HUES64 (cell line): Measurements from ENCODE around the gene SPHK1.

Source experiments
- H3K27ac ChIP-seq: 2 replicates; pipeline ENCODE4 v1.7.0; 2013; ENCODE audit warnings: low read depth, low read length, inconsistent platforms
- H3K27me3 ChIP-seq: 2 replicates; pipeline ENCODE4 v1.6.1; 2013; ENCODE audit warnings: mild to moderate bottlenecking, low read length; ENCODE audit not compliant: insufficient read depth
- H3K36me3 ChIP-seq: 2 replicates; pipeline ENCODE4 v1.6.1; 2013; ENCODE audit warnings: mild to moderate bottlenecking, low read length; ENCODE audit not compliant: insufficient read depth
- H3K4me1 ChIP-seq: 2 replicates; pipeline ENCODE4 v1.6.1; 2013; ENCODE audit warnings: mild to moderate bottlenecking, low read length, moderate library complexity; ENCODE audit not compliant: insufficient read depth
- H3K4me3 ChIP-seq: 2 replicates; pipeline ENCODE4 v1.5.1; 2013; ENCODE audit warnings: mild to moderate bottlenecking, low read length, moderate library complexity
- H3K9ac ChIP-seq: 2 replicates; pipeline ENCODE4 v1.6.1; 2013; ENCODE audit warnings: mild to moderate bottlenecking, low read depth, low read length
- H3K9me3 ChIP-seq: 2 replicates; pipeline ENCODE4 v1.6.1; 2013; ENCODE audit warnings: low read depth, low read length; ENCODE audit not compliant: insufficient read depth
- WGBS: fragments of 150-250, 120-280 bp; methylation state at CpG from one replicate; pipeline ENCODE4 v1.1.7; 2013; ENCODE audit warnings: missing lambda C conversion rate; 5-methylcytosine and 5-hydroxymethylcytosine counted together

The SPHK1 gene

GRCh38 chr17:76416457-76416856, 32.0 kb downstream of the SPHK1 start:
- no peaks in the 10 kb centered on the region for H3K9me3 ChIP-seq
- no peaks in the 10 kb centered on the region for H3K27me3 ChIP-seq
- peaks cover 11% of the 10 kb centered on the region for H3K4me1 ChIP-seq
- no peak overlapping the region for H3K9ac ChIP-seq
- WGBS = 91% methylated on average over 6 of the region's 6 CpGs
- peaks cover 14% of the 10 kb centered on the region for H3K36me3 ChIP-seq
- no peak overlapping the region for H3K4me3 ChIP-seq
- H3K27ac ChIP-seq = no peak overlapping the region

GRCh38 chr17:76416899-76417298, 32.5 kb downstream of the SPHK1 start:
- Histone ChIP-seq H3K9ac (no peak overlapping the region), H3K27me3 (no peaks in the 10 kb centered on the region), H3K36me3 (peaks cover 14% of the 10 kb centered on the region), H3K9me3 (no peaks in the 10 kb centered on the region), H3K4me1 (peaks cover 11% of the 10 kb centered on the region), H3K4me3 (no peak overlapping the region), H3K27ac (no peak overlapping the region)
- 96% methylated on average over 4 of the region's 4 CpGs for WGBS

GRCh38 chr17:76417499-76418143, 33.2 kb downstream of the SPHK1 start:
- Histone ChIP-seq H3K4me1 (peaks cover 11% of the 10 kb centered on the region), H3K9me3 (no peaks in the 10 kb centered on the region), H3K9ac (no peak overlapping the region), H3K4me3 (no peak overlapping the region), H3K27me3 (no peaks in the 10 kb centered on the region), H3K27ac (no peak overlapping the region), H3K36me3 (peaks cover 14% of the 10 kb centered on the region)
- 85% methylated on average over 11 of the region's 11 CpGs for WGBS

- Histone ChIP-seq H3K36me3 (peaks cover 14% of the 10 kb centered on the region), H3K27ac (no peak overlapping the region), H3K9me3 (no peaks in the 10 kb centered on the region), H3K9ac (no peak overlapping the region; the same call in 1 of the 2 replicates), H3K4me3 (no peak overlapping the region), H3K27me3 (no peaks in the 10 kb centered on the region), H3K4me1 (0 out of 2 replicates have a peak, but pooled peaks cover 3% of the 10 kb centered on the region)
- 95% methylated on average over 17 of the region's 17 CpGs for WGBS
Measured at GRCh38 chr17:76419576-76420260, 35.3 kb downstream of the SPHK1 start.

GRCh38 chr17:76420356-76421043, 36.1 kb downstream of the SPHK1 start:
- Histone ChIP-seq H3K9me3 (no peaks in the 10 kb centered on the region), H3K36me3 (peaks cover 14% of the 10 kb centered on the region), H3K4me3 (no peak overlapping the region), H3K27ac (no peak overlapping the region), H3K9ac (no peak overlapping the region), H3K4me1 (0 out of 2 replicates have a peak, but pooled peaks cover 3% of the 10 kb centered on the region), H3K27me3 (no peaks in the 10 kb centered on the region)
- 86% methylated on average over 10 of the region's 10 CpGs for WGBS

- no peaks in the 10 kb centered on the region for H3K27me3 ChIP-seq
- peaks cover 10% of the 10 kb centered on the region for H3K36me3 ChIP-seq
- no peaks in the 10 kb centered on the region for H3K9me3 ChIP-seq
- no peak overlapping the region for H3K9ac ChIP-seq
- H3K4me1 ChIP-seq = 0 out of 2 replicates have a peak, but pooled peaks cover 3% of the 10 kb centered on the region
- H3K27ac ChIP-seq = no peak overlapping the region
- H3K4me3 ChIP-seq = no peak overlapping the region
- WGBS = 75% methylated on average over 7 of the region's 7 CpGs
Measured at GRCh38 chr17:76421044-76421407, 36.6 kb downstream of the SPHK1 start.

GRCh38 chr17:76422406-76422805, 38.0 kb downstream of the SPHK1 start:
- Histone ChIP-seq H3K4me1 (0 out of 2 replicates have a peak, but pooled peaks cover 3% of the 10 kb centered on the region), H3K9me3 (no peaks in the 10 kb centered on the region), H3K36me3 (peaks cover 3% of the 10 kb centered on the region; the same call in 1 of the 2 replicates), H3K9ac (no peak overlapping the region), H3K4me3 (no peak overlapping the region), H3K27me3 (no peaks in the 10 kb centered on the region), H3K27ac (no peak overlapping the region)
- 93% methylated on average over 8 of the region's 8 CpGs for whole genome bisulfite sequencing

GRCh38 chr17:76422860-76423259, 38.5 kb downstream of the SPHK1 start:
- Histone ChIP-seq H3K9me3 (no peaks in the 10 kb centered on the region), H3K4me1 (0 out of 2 replicates have a peak, but pooled peaks cover 3% of the 10 kb centered on the region), H3K27me3 (no peaks in the 10 kb centered on the region), H3K36me3 (no peaks in the 10 kb centered on the region), H3K27ac (no peak overlapping the region), H3K4me3 (no peak overlapping the region), H3K9ac (no peak overlapping the region)
- 91% methylated on average over 6 of the region's 6 CpGs for whole genome bisulfite sequencing

GRCh38 chr17:76426853-76427252, 42.4 kb downstream of the SPHK1 start:
- Histone ChIP-seq H3K9ac (no peak overlapping the region), H3K36me3 (no peaks in the 10 kb centered on the region), H3K9me3 (no peaks in the 10 kb centered on the region), H3K27ac (no peak overlapping the region), H3K27me3 (no peaks in the 10 kb centered on the region), H3K4me1 (peaks cover 21% of the 10 kb centered on the region; the same call in 1 of the 2 replicates), H3K4me3 (no peak overlapping the region)
- WGBS = 98% methylated on average over 3 of the region's 3 CpGs

- no peak overlapping the region for H3K4me3 ChIP-seq
- no peaks in the 10 kb centered on the region for H3K27me3 ChIP-seq
- H3K4me1 ChIP-seq = peaks cover 28% of the 10 kb centered on the region
- H3K27ac ChIP-seq = no peak overlapping the region
- WGBS = 93% methylated on average over 7 of the region's 8 CpGs
- no peaks in the 10 kb centered on the region for H3K9me3 ChIP-seq
- no peaks in the 10 kb centered on the region for H3K36me3 ChIP-seq
- no peak overlapping the region for H3K9ac ChIP-seq
Measured at GRCh38 chr17:76427501-76428231, 43.3 kb downstream of the SPHK1 start.

- WGBS = 100% methylated on average over 1 of the region's 1 CpG
- Histone ChIP-seq H3K4me1 (peaks cover 28% of the 10 kb centered on the region), H3K4me3 (no peak overlapping the region), H3K9me3 (no peaks in the 10 kb centered on the region), H3K27ac (no peak overlapping the region), H3K36me3 (no peaks in the 10 kb centered on the region), H3K27me3 (no peaks in the 10 kb centered on the region), H3K9ac (no peak overlapping the region)
Measured at GRCh38 chr17:76428511-76428910, 44.1 kb downstream of the SPHK1 start.
